Activated CD8-positive, alpha-beta memory T cell treated with anti-CD3 and anti-CD28 coated beads for 36 hours (primary cell): ENCODE data around the gene YIF1A. TPM values are rescaled to one million over a fixed set of nuclear protein-coding genes. Genes with fewer than 3 reads are reported as not detected.

Experiments
- CTCF ChIA-PET: fragments of 350-600 bp; sonication (Branson Sonifier 250); formaldehyde crosslinking; loops from one replicate; lab custom pipeline; 2021; ENCODE audit warnings: antibody characterized with exemption; lab: Charles Lee
- POLR2A ChIA-PET: fragments of 350-600 bp; sonication (Branson Sonifier 250); formaldehyde crosslinking; loops from one replicate; lab custom pipeline; 2021; ENCODE audit warnings: antibody characterized with exemption; lab: Charles Lee
- total RNA-seq, 2 experiments: library from RNA; stranded (reverse); gene quantifications; one replicate each; pipeline ENCODE4 v1.2.3, GENCODE V29; 2021

Gene YIF1A, protein sequence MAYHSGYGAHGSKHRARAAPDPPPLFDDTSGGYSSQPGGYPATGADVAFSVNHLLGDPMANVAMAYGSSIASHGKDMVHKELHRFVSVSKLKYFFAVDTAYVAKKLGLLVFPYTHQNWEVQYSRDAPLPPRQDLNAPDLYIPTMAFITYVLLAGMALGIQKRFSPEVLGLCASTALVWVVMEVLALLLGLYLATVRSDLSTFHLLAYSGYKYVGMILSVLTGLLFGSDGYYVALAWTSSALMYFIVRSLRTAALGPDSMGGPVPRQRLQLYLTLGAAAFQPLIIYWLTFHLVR
- 10 to 100 TPM; 78.6 to 83.3 TPM for total RNA-seq

DNA sequence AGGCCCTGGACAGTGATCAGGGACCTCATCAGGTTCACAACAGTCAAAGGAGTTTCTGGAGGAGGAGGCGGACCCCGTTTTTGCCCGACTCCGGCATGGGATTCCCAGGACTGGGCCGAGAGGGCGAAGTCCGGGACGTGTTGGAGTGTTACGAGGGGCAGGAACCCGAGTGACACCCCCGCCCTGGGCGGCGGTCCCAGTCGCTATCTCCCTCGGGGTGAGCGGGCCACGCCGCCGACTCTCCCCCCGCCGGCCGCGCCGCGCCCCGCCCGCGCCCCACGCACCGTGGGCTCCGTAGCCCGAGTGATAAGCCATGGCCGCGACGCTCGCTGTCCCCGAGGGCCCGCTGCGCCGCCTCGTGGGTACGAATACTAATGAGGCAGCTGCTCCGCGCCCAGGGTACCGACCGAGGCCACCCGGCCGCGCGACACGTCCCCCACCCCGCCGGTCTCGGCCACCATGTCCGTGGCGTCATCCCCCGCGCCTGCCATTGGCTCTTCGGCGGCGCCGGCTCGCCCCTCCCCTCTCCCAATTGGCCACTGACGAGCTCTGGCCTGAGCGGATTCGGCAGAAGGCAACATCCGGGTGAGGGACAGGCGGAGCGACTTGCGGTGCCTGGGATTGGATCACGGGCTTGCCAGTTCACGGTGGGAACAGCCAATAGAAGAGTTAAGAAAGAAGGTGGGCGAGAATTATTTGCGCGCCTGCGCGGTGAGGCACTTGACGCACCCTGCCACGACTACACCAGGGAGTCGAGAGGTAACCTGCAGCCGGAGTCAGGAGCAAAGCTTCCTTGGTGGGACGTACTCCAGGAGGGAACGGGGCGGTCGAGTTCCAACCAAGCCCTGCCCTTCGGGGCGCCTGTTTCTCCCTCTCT is at the start of gene YIF1A:
YIF1A (minus strand) TSS at position 473 of the 877 bp plus-strand sequence; CDS start at position 315, 158 bp downstream.
- ChIA-PET POLR2A (interaction anchor here (0.6 to 2.6 kb wide), 11 partner anchors 9 to 1362 kb away, joined by 3 to 9 read pairs (median 3); partner anchors contain the start of genes CD248, CST6 and RIN1), CTCF (interaction anchor here (0.5 to 2.7 kb wide), 9 partner anchors 8 to 389 kb away, joined by 3 to 16 read pairs (median 4); partner anchors contain the start of genes BRMS1, RAB1B and RBM4B)

- ChIA-PET CTCF (interaction anchor here (0.9 to 2.3 kb wide), 5 partner anchors 8 to 26 kb away, joined by 3 to 11 read pairs (median 5); partner anchors contain the start of gene BRMS1), POLR2A (interaction anchor here (0.9 to 1.3 kb wide), 2 partner anchors 9 to 25 kb away, joined by 3 to 7 read pairs; no protein-coding TSS in a partner anchor)
Measured at GRCh38 chr11:66337103-66337899, 48.4 kb upstream of the YIF1A start.

- ChIA-PET POLR2A (interaction anchor here (0.7 to 1.0 kb wide), 3 partner anchors 12 to 47 kb away, joined by 3 to 4 read pairs (median 3); partner anchors contain the start of genes SLC29A2 and YIF1A), CTCF (interaction anchor here (1.0 to 8.5 kb wide), 5 partner anchors 9 to 85 kb away, joined by 3 to 111 read pairs (median 5); partner anchors contain the start of genes BRMS1 and CD248)
Measured at GRCh38 chr11:66336234-66337102, 47.5 kb upstream of the YIF1A start, which contains the start of gene RIN1. Gene RIN1 (minus strand): TSS chr11:66336434. CDS start chr11:66336402, 32 bp downstream.

- ChIA-PET POLR2A (interaction anchor here (0.7 to 1.0 kb wide), 4 partner anchors 13 to 46 kb away, joined by 3 to 4 read pairs (median 3); partner anchors contain the start of genes SLC29A2 and YIF1A), CTCF (interaction anchor here (1.0 to 8.5 kb wide), 6 partner anchors 9 to 86 kb away, joined by 3 to 111 read pairs (median 4); partner anchors contain the start of genes BRMS1 and CD248)
Measured at GRCh38 chr11:66335531-66336233, 46.7 kb upstream of the YIF1A start.

GRCh38 chr11:66334605-66335442 is 45.9 kb upstream of the YIF1A start:
- POLR2A ChIA-PET: interaction anchor here (0.9 kb wide), 1 partner anchor 22 kb away, joined by 3 read pairs; no protein-coding TSS in a partner anchor

GRCh38 chr11:66333896-66334604 is 45.1 kb upstream of the YIF1A start:
- ChIA-PET POLR2A (no interaction called here), CTCF (interaction anchor here (8.5 kb wide), 1 partner anchor 19 kb away, joined by 111 read pairs; the partner anchor contains the start of gene CD248)

More at GRCh38 chr11:66334605-66335442, 45.9 kb upstream of the YIF1A start:
- CTCF ChIA-PET: interaction anchor here (1.0 to 8.5 kb wide), 4 partner anchors 8 to 52 kb away, joined by 3 to 111 read pairs (median 8); partner anchors contain the start of genes BRMS1 and CD248

GRCh38 chr11:66333220-66333877 is 44.4 kb upstream of the YIF1A start:
- CTCF ChIA-PET: interaction anchor here (8.5 kb wide), 1 partner anchor 18 kb away, joined by 111 read pairs; the partner anchor contains the start of gene CD248
- POLR2A ChIA-PET: no interaction called here

DNA sequence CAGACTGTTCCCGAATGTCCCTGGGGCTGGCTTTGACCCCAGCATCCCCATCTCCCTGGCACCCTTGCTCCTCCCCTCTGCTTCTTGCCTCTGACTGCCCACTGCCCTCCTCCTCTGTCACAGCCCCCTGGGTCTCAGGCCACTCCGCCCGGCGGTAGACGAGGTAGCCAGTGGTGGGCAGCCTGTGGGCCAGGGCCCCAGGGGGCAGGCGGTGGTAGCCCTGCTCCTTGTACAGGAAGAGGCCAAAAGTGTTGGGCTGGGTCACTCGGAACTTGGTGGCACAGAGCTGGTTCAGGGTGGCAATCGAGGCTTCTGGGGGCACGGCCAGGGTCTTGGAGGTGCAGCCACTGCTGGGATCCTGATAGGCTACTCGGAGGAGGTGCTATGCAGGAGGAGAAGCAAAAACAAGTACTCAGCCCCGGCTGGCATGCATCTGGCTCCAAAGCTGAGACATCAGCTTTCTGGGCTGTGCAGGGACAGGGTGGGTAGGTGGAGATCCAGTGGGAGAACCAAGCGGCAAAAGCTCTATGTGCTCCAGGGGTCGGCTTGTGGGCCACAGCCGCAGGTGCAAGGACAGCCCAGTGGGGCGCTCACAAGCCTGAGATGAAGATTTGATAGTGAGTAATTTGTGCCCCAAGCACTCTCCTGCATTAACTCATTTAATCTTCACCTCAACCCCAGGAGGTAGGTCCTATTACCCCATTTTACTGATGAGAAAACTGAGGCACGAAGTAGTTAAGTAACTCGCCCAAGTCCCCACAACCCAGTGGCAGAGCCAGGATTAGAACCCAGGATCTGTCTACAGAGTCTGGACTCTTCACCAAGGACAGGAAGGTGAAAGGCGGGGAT is 43.7 kb upstream of the YIF1A start:
- POLR2A ChIA-PET: no interaction called here
- CTCF ChIA-PET: interaction anchor here (0.6 to 8.5 kb wide), 2 partner anchors 18 to 41 kb away, joined by 4 to 111 read pairs; partner anchors contain the start of gene CD248

DNA sequence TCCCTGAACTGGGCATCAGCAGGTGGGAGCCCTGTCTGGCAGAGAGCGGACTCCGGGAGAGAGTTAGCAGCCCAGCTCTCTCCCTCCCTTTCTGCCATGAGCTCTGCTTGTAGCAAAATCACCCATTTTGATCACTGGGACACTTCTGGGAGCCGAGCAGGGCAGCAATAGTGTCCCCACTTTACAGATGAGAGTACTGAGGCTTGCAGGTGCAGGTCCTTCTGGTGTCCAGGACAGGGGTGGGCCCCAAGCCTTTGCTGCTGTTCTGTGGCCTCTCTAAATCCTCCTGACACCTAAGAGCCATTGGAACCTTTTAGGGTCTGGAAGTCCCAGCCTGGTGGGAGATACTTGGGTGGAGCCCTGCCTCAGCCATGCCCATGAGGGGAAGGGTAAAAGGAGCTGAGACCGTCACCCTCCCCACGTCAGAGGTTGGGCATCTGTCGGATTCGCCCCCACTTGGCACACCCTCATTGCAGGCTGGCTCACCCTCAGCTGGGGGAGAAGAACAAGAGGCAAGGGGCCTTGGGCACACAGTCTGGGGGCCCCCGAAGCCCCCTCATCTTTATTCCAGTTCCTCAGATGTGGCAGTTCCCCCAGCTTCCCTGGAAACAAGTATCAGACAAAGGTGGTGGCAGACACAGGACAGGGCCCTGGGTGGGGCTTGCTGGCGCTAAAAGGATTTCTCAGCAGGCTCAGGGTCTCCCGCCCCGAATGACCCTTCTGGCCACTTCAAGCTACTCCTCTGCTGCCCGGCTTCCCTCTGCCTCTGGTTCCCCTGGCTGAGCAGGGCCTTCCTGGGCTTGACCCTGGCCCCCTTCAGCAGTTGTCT is 42.8 kb upstream of the YIF1A start:
- ChIA-PET CTCF (interaction anchor here (0.6 to 8.5 kb wide), 2 partner anchors 17 to 42 kb away, joined by 4 to 111 read pairs; partner anchors contain the start of gene CD248), POLR2A (no interaction called here)

GRCh38 chr11:66330931-66331330 is 42.0 kb upstream of the YIF1A start:
- POLR2A ChIA-PET: no interaction called here
- CTCF ChIA-PET: interaction anchor here (8.5 kb wide), 1 partner anchor 16 kb away, joined by 111 read pairs; the partner anchor contains the start of gene CD248

- ChIA-PET CTCF (interaction anchor here (0.7 to 8.5 kb wide), 5 partner anchors 14 to 209 kb away, joined by 3 to 111 read pairs (median 5); partner anchors contain the start of genes BRMS1 and CD248), POLR2A (interaction anchor here (0.7 kb wide), 1 partner anchor 12 kb away, joined by 3 read pairs; no protein-coding TSS in a partner anchor)
Measured at GRCh38 chr11:66329165-66329673, 40.3 kb upstream of the YIF1A start.
